Measurements from ENCODE around the gene SNED1. TPM values are rescaled to one million over a fixed set of nuclear protein-coding genes. Genes with fewer than 3 reads are reported as not detected.

The SNED1 gene
- total and polyA plus RNA-seq, 4 donors: 0.65 to 18.1 (median 2.8) TPM

- no peak overlapping the region for H3K27ac ChIP-seq (ENCODE audit: low read depth in 1 of 2, low read length in 2 of 2)
- H3K4me1 ChIP-seq (ENCODE audit: control insufficient read depth in 4 of 4, insufficient read depth in 4 of 4, low read length in 3 of 4): peaks cover 0 to 31% (median 21%) of the 10 kb centered on the region in 4 donors
- TF ChIP-seq JUND (IDR thresholded peaks at IDR 0.05) (no peak), FOXA1 (IDR thresholded peaks at IDR 0.05) (no peak), GABPA (IDR thresholded peaks at IDR 0.05 in 1 of 2, conservative IDR thresholded peaks at IDR 0.05 in 1 of 2) (no peak)
- peak; percentile 32 for DNase-seq (ENCODE audit: low spot score)
- H3K9me3 ChIP-seq (ENCODE audit: control insufficient read depth in 4 of 4, low read length in 3 of 4): no peaks in the 10 kb centered on the region
- 96% methylated on average over 19 of the region's 19 CpGs for WGBS
- H3K36me3 ChIP-seq (ENCODE audit: control insufficient read depth in 4 of 4, insufficient read depth in 3 of 4, low read depth in 1 of 4, low read length in 3 of 4): no peaks in the 10 kb centered on the region
- H3K27me3 ChIP-seq (ENCODE audit: control insufficient read depth in 4 of 4, insufficient read depth in 4 of 4, low read length in 3 of 4): no peaks in the 10 kb centered on the region
- H3K4me3 ChIP-seq (ENCODE audit: low read depth in 1 of 3, low read length in 3 of 3): no peak overlapping the region
- no peak overlapping the region for H3K9ac ChIP-seq (ENCODE audit: low read depth in 1 of 2, low read length in 2 of 2)
These were observed 39.8 kb upstream of the SNED1 start for GRCh38 chr2:240958366-240959213.

GRCh38 chr2:240959214-240959940 lies 39.0 kb upstream of the SNED1 start:
- H3K4me1 ChIP-seq (ENCODE audit: control insufficient read depth in 4 of 4, insufficient read depth in 4 of 4, low read length in 3 of 4): peaks cover 0 to 32% (median 22%) of the 10 kb centered on the region in 4 donors
- no peaks in the 10 kb centered on the region for H3K9me3 ChIP-seq (ENCODE audit: control insufficient read depth in 4 of 4, low read length in 3 of 4)
- DNase-seq (ENCODE audit: low spot score): peak; percentile 30
- 88% methylated on average over 15 of the region's 15 CpGs for WGBS
- no peak overlapping the region for H3K4me3 ChIP-seq (ENCODE audit: low read depth in 1 of 3, low read length in 3 of 3)
- H3K36me3 ChIP-seq (ENCODE audit: control insufficient read depth in 4 of 4, insufficient read depth in 3 of 4, low read depth in 1 of 4, low read length in 3 of 4): no peaks in the 10 kb centered on the region
- H3K27ac ChIP-seq (ENCODE audit: low read depth in 1 of 2, low read length in 2 of 2): no peak overlapping the region
- no peaks in the 10 kb centered on the region for H3K27me3 ChIP-seq (ENCODE audit: control insufficient read depth in 4 of 4, insufficient read depth in 4 of 4, low read length in 3 of 4)
- no peak overlapping the region for H3K9ac ChIP-seq (ENCODE audit: low read depth in 1 of 2, low read length in 2 of 2)
- TF ChIP-seq HNF4A (conservative IDR thresholded peaks at IDR 0.05): no peak
- TF ChIP-seq MAX (IDR thresholded peaks at IDR 0.05): no peak
- TF ChIP-seq JUND (IDR thresholded peaks at IDR 0.05): no peak
- TF ChIP-seq EGR1 (IDR thresholded peaks at IDR 0.05; ENCODE audit: low read depth in 2 of 2): no peak
- no peak for TF ChIP-seq FOXA2 (IDR thresholded peaks at IDR 0.05)
- no peak for TF ChIP-seq CTCF (IDR thresholded peaks at IDR 0.05; ENCODE audit: low read depth, low read length, missing input control)
- TF ChIP-seq GABPA (IDR thresholded peaks at IDR 0.05 in 1 of 2, conservative IDR thresholded peaks at IDR 0.05 in 1 of 2): no peak
- no peak for TF ChIP-seq ZBTB33 (IDR thresholded peaks at IDR 0.05)
- TF ChIP-seq REST (IDR thresholded peaks at IDR 0.05): no peak
- no peak for TF ChIP-seq FOXA1 (IDR thresholded peaks at IDR 0.05)
- no peak for TF ChIP-seq SP1 (IDR thresholded peaks at IDR 0.05)
